Thyroid gland (tissue), 4 donors: ENCODE results near the gene NR1I2.

ENCODE experiments used
- POLR2A ChIP-seq, 2 donors: fragments of 450-650 bp; IDR thresholded peaks; one replicate each; pipeline ENCODE4 v1.6.1; 2017; ENCODE audit warnings: antibody characterized with exemption in 2 of 2, mild to moderate bottlenecking in 2 of 2, moderate library complexity in 1 of 2
- TF ChIP-seq, protein P1 (sequence below), 6 experiments: fragments of 200-600 bp in 3 of 6; fragments of 450-650 bp in 3 of 6; sonication (generic) in 3 of 6; IDR thresholded peaks; one replicate each; pipeline ENCODE4 v1.5.1; 2016 to 2019; ENCODE audit warnings: antibody characterized with exemption in 6 of 6, mild to moderate bottlenecking in 2 of 6, inconsistent platforms in 1 of 6, moderate library complexity in 1 of 6

DNA sequence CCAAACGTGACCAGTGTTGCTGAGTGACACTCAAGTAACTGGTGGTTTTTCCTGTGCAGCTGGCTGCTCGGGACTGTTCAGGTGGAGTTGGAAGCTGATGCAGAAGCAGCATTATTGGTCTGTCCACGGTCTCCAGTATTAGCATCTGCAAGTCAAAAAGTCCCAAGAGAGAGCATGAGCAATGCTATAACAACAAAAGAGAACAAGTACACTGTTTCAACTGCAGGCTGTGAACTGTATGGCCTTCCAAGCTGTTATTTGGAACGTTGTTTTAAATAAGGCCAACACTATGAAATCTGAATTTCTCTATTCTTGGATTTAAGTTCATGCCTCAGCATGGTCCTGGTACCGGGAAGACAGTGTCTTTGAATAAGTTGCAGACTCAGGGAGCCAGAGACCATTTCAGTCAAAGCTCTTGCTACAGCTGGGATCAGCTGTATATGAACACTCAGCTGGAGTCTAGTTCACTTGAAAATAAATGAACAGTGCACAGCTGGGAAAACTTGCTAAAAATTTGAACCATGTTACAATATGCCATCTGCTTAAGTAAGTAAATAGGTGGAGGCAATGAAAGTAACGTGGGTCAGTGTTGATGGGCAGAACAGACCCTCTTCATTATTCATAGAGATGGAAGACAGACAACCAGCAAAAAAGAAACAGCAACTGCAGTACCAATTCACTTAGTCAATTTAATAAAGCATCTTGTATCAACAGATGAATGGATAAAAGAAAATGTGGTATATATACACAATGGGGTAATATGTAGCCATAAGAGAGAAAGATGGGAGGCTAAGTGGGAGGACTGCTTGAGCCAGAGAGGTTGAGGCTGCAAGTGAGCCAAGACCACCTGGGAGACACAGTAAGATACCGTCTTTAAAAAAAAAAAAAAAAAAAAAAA is 45.1 kb downstream of the NR1I2 start:
- TF ChIP-seq, protein P1, sequence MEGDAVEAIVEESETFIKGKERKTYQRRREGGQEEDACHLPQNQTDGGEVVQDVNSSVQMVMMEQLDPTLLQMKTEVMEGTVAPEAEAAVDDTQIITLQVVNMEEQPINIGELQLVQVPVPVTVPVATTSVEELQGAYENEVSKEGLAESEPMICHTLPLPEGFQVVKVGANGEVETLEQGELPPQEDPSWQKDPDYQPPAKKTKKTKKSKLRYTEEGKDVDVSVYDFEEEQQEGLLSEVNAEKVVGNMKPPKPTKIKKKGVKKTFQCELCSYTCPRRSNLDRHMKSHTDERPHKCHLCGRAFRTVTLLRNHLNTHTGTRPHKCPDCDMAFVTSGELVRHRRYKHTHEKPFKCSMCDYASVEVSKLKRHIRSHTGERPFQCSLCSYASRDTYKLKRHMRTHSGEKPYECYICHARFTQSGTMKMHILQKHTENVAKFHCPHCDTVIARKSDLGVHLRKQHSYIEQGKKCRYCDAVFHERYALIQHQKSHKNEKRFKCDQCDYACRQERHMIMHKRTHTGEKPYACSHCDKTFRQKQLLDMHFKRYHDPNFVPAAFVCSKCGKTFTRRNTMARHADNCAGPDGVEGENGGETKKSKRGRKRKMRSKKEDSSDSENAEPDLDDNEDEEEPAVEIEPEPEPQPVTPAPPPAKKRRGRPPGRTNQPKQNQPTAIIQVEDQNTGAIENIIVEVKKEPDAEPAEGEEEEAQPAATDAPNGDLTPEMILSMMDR (IDR thresholded peaks at IDR 0.05) = no peak
- TF ChIP-seq POLR2A (IDR thresholded peaks at IDR 0.05) = no peak
